CD4-positive, alpha-beta T cell treated with Interleukin-6 for 4 hours (primary cell): ENCODE data around the gene WNK3.

Source experiments
- DNase-seq: peaks from one replicate; pipeline ENCODE4 v3.0.0-alpha.2; 2020; ENCODE audit warnings: mixed read lengths

Gene WNK3

DNA sequence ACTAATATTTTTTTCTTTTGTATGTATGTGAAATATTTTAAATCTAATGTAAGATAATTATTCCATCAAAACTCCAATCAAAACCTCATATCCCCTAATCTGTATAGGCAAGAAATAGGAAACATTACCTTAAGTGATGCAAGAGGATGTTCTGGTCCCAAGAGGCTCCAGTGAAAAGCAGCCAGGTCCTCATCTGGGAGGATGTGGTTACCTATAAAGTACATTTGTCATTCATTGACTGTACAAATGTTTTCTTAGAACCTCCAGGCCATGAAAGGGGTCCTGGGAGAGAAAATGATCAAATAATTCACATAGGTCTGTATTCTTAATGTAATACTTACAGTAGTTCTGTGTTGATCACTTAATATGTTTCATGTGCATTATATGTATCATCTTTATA, 200.3 kb downstream of the WNK3 start:
- DNase-seq, result no peak
